CD4-positive, alpha-beta T cell treated with Interleukin-12 subunit alpha and Interleukin-12 subunit beta, for 1 hour (primary cell): ENCODE measurements around the gene ZNF662.
"Not testable (repeated sequence)": the region's sequence is repeated elsewhere in the genome, so short reads cannot be mapped to it uniquely, and the experiment has no call there.

Experiments used
- DNase-seq: peaks from one replicate; pipeline ENCODE4 v3.0.0-alpha.2; 2020

The ZNF662 gene

GRCh38 chr3:42906070-42906847 is at the start of gene ZNF662:
Gene ZNF662, plus strand, starts transcription at chr3:42906142. Its CDS starts 1,973 bp downstream, at chr3:42908115.
- no peak for DNase-seq

GRCh38 chr3:42856544-42856943 is 49.4 kb upstream of the ZNF662 start:
- no peak for DNase-seq

- DNase-seq: no peak
Observed at GRCh38 chr3:42864321-42864950, 41.5 kb upstream of the ZNF662 start.

GRCh38 chr3:42865256-42865655 is 40.7 kb upstream of the ZNF662 start:
- DNase-seq: no peak

GRCh38 chr3:42867138-42867537 is 38.8 kb upstream of the ZNF662 start:
- DNase-seq: no peak

- DNase-seq: no peak
Observed at GRCh38 chr3:42868841-42869240, 37.1 kb upstream of the ZNF662 start.

- no peak for DNase-seq
Observed at GRCh38 chr3:42871592-42872196, 34.2 kb upstream of the ZNF662 start.

GRCh38 chr3:42872718-42873117 is 33.2 kb upstream of the ZNF662 start:
- DNase-seq: no peak

- no peak for DNase-seq
Observed at GRCh38 chr3:42873221-42873982, 32.5 kb upstream of the ZNF662 start.

- DNase-seq: no peak
Observed at GRCh38 chr3:42874749-42875148, 31.2 kb upstream of the ZNF662 start.

- no peak for DNase-seq
Observed at GRCh38 chr3:42875325-42876151, 30.4 kb upstream of the ZNF662 start, which contains the start of gene CYP8B1. Gene CYP8B1, minus strand, starts transcription at chr3:42875879. Its CDS starts 63 bp downstream, at chr3:42875816.

GRCh38 chr3:42876401-42876800 is 29.5 kb upstream of the ZNF662 start:
- DNase-seq: no peak

- DNase-seq: no peak
Observed at GRCh38 chr3:42876940-42877720, 28.8 kb upstream of the ZNF662 start.

GRCh38 chr3:42877881-42878280 is 28.1 kb upstream of the ZNF662 start:
- DNase-seq: no peak

- no peak for DNase-seq
Observed at GRCh38 chr3:42880183-42880582, 25.8 kb upstream of the ZNF662 start.

GRCh38 chr3:42880601-42881451 is 25.1 kb upstream of the ZNF662 start:
- peak; percentile 91 for DNase-seq

- not testable (repeated sequence) for DNase-seq
Observed at GRCh38 chr3:42883251-42883930, 22.6 kb upstream of the ZNF662 start.

- DNase-seq: no peak
Observed at GRCh38 chr3:42884324-42884723, 21.6 kb upstream of the ZNF662 start.

GRCh38 chr3:42886294-42886822 is 19.6 kb upstream of the ZNF662 start:
- no peak for DNase-seq

GRCh38 chr3:42887084-42887483 is 18.9 kb upstream of the ZNF662 start:
- no peak for DNase-seq
